HG03432 (cell line): Measurements from ENCODE around the gene VIT.
"Not testable (repeated sequence)": the region's sequence is repeated elsewhere in the genome, so short reads cannot be mapped to it uniquely, and the experiment has no call there.

Experiments used
- ATAC-seq: cut with Tn5 transposase; IDR thresholded peaks from one replicate; pipeline ENCODE4 v1.9.1; 2021; ENCODE audit warnings: mild to moderate bottlenecking, moderate library complexity; ENCODE audit not compliant: unreplicated experiment

Gene VIT

DNA sequence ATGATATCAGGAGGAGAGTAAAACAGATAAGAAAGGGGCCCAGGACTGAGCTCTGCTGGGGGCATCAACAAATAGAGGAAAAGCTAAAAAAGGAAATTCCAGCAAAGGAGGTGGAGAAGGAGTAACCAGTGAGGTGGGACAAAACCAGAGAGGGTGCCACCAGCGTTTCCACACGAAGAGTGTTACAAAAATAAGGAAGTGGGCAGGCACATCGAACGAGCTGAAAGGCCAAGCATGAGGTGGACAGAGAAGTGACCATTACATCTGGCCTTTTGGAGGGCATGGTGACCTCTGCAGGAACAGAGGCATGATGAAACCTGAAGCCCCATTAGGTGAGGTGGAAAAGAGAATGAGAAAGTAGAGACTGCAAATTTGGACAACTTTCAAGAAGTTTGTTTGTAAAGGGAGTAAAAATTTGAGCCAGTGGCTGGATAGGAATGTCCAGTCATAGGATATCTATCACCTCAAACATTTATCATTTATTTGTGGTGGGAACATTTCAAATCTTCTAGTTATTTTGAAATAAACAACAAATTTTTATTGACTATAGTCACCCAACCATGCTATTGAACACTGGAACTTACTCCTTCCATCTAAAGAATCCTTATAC is 18.4 kb upstream of the VIT start:
- ATAC-seq: no peak

- ATAC-seq: no peak
Observed at GRCh38 chr2:36678856-36679255, 17.7 kb upstream of the VIT start.

DNA sequence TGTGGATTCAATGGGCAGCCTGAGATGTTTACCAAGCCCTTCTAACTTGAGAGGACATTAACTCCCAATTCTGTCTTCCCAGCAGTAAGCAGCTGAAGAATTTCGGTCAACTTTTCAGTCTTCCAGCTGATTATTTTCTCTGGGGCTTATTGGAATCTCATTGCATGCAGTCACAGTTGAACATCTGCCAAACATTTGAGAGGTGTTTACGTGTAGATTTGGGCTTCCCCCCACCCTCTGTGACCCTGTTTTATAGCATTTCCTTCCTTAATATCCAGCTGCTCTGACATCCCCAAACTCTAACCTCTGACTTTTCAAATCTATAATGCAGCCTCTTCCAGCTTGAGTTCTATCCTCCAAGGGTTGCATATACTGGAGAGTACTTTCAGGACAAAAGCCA is 16.5 kb upstream of the VIT start:
- no peak for ATAC-seq

DNA sequence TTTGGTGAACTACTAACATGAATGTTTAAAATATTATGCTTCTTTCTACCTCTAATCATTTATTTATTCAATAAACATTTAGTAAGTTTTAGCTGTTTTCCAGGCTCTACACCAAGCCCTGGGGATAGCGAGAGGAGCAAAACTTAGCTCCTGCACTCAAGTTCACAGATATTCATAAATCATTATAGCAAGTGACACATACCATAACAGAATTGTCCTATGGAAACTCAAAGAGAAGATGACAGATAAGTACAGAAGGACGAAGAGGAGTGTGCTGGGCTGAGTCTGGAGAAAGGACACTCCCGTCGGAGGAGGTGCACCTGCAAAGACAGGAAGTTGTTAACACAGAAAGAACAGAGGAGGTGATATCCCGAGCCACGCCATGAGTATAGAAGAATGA is 13.9 kb upstream of the VIT start:
- no peak for ATAC-seq

GRCh38 chr2:36683002-36683401 is 13.5 kb upstream of the VIT start:
- no peak for ATAC-seq

DNA sequence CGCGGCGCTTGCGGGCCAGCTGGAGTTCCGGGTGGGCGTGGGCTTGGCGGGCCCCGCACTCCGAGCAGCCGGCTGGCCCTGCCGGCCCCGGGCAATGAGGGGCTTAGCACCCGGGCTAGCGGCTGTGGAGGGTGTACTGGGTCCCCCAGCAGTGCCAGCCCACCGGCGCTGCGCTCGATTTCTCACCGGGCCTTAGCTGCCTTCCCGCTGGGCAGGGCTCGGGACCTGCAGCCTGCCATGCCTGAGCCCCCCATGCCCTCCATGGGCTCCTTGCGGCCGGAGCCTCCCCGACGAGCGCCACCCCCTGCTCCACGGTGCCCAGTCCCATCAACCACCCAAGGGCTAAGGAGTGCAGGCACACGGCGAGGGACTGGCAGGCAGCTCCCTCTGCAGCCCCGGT is 8.2 kb upstream of the VIT start:
- ATAC-seq: not testable (repeated sequence)

DNA sequence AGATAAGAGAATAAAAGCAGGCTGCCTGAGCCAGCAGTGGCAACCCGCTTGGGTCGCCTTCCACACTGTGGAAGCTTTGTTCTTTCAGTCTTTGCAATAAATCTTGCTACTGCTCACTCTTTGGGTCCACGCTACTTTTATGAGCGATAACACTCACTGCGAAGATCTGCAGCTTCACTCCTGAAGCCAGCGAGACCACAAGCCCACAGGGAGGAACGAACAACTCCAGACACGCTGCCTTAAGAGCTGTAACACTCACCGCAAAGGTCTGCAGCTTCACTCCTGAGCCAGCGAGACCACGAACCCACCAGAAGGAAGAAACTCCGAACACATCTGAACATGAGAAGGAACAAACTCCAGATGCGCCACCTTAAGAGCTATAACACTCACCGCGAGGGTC is 7.5 kb upstream of the VIT start:
- ATAC-seq: not testable (repeated sequence)

GRCh38 chr2:36692121-36692520 is 4.4 kb upstream of the VIT start:
- no peak for ATAC-seq

DNA sequence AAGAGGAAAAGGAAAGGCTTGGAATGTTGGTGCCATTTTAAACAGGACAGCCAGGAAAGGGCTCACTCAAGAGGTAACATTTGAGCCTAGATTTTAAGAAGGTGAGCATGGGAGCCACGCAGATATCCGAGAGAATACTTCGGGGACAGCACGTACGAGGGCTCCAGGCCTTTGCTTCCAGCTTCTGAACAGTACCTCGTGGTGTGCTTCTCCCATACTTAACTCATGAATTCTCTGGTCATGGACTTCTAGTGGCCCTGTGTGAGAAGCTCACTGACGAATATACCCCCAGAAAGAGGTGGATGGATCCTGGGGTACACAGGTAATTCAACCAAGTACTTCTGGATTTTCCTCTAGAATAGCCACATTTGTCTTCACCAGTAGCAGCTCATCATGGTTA is 2.7 kb upstream of the VIT start:
- ATAC-seq: no peak

GRCh38 chr2:36695746-36696415 is 626 bp upstream of the VIT start:
- no peak for ATAC-seq

DNA sequence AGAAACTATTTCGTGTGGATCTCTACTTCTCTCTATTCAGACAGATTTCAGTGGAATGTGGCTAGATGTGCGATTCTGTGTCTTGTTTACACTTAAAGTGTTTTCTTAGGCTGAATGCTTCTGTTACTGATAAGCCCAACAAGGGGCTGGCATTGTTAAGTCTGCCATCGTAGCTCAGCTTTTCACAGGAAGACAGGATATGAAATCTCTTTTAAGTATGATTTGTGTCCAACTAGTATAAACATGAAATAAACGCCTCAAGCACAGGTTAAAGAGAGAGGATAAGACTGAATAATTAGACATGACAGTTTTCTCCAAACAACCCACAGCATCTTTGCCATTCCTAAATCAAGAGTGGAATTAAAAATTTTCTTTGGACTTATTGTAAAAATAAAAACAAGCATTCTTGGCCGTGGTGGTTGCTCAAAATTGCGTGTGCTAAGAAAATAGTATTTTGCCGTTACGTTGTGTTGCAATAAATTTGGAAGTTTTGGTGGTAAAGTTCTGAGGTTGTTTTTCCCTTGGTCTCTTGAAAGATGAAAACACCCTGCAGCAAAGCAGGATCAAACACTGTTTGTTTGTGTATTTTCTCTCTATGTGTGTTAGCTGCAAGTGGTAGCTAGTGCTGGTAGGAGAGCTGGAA is 1.0 kb downstream of the VIT start:
- no peak for ATAC-seq

DNA sequence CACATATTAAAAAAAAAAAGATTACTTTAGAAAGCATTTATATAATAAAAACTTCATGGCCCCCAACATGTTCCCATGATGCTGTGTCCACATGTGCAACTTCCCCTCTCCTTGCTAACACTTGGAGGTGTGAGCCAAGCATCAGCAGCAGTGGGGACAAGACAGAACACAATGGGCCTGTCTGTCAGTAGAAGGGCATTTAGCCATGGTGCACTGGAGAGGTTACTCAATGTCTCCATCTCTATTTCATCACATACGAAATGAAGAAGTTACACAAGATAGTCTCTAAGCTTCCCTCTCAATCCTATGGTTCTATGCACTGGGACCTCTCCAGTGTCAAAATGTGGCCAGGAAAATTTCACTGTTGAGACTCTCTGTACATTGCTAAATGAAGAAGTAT is 2.5 kb downstream of the VIT start:
- no peak for ATAC-seq

DNA sequence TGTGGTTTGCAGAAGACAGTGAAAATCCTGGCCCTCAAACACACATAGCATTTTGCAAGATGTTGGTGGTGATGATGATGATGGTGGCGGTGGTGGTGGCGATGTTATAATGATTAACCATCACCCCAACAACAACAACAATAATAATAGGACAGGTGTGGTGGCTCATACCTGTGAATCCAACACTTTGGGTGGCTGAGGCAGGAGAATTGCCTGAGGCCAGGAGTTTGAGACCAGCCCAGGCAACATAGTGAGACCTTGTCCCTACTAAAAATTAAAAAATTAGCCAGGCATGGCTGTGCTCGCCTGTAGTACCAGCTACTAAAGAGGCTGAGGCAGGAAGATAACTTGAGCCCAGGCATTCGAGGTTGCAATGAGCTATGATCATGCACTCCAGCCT is 3.8 kb downstream of the VIT start:
- ATAC-seq: no peak

GRCh38 chr2:36701391-36701795 is 4.9 kb downstream of the VIT start:
- no peak for ATAC-seq

DNA sequence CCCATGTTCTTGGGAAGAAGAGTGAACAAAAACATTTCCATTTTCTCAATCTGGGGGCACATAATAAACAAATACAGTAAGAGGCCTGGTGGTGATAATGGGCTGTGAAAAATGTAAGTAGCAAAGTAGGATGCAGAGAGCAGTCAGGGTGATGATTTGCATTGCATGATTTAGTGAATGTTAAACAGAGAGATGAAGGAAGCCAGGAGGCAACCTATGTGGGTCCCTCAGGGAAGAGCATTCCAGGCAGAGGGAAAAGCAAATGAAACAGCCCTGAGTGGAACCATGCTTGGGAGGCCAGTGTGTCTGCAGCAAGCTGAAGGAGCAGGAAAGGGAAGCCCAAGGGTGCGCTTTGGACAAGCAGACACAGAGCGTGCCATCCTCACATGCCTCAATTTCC is 5.4 kb downstream of the VIT start:
- no peak for ATAC-seq

DNA sequence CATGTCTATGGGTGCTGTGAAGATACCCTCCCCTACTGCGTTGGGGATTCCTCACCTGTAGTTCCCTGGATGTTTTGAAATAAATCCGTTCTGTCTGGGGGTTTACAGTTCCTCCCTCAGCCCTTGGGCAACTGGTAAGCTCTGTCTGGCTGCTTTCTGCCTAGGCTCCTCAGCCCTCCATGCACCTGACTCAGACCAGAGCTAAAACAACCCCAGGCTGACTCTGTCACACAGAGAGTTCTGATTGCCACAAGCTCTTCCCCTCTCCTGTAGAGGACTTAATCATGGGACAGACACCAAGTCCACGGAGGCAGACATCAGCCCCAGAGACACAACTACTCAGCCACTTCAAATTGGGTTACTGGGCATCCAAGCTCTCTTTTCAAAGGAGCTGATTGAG is 6.3 kb downstream of the VIT start:
- ATAC-seq: no peak

DNA sequence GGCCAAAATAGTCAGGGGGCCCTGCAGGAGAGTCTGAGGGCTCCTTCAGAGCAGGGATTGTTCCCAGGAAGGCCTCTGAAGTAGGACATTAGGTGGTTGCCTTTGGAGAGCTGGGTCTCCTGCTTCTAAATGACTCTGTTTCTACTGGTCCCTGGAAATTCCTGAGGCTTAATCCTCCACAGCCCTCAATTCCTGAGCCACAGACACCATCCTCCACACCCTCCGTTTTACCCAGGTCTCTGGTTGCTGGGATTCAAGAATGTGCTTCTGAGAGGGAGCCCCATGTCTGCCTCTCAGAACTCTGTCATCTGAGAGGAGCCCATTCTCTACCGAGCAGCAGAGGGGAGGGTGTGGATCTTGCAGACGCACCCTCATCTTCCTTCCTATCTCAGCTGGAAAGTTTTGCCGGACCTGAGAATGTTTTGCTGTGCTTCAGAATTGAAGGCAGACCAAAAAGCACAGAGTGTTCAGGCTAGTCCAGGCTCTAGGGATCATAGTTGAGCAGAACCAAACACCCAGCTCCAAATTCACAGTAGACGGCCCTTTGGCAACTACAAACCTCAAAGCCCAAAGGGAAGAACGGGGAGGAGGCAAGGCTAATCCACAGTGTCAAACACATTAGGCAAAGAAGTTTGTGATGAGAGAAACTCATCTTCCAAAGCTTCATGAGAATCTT is 8.1 kb downstream of the VIT start:
- no peak for ATAC-seq

DNA sequence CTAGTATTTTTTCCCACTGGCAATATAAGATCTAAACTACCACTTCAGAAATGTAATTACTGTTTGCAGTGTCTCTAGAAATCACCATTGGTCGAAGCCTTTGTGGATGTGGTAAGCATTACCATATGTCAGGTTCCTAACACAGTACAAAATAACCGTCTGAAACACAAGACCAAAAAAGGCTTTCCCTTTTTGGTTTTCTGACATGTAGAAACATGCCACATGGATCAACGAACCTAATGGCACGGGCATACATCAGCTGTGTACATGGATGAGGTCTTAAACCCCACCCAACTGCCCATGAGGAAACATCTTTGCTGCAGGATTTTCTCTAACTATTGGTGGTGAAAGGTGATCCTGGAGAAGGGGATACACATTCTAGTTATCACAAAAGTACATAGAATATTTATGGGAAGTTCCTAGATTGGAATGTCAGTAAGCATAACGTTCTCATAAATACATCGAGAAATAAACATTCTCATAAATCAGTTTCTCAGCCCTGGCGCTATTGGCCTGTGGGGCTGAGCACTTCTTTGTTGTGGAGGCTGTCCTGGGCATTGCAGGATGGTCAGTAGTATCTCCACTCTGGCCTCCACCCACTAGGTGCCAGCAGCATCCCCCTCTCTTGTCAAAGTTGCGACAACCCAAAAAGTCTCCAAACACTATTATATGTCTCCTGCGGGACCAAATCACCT is 9.0 kb downstream of the VIT start:
- ATAC-seq: no peak

DNA sequence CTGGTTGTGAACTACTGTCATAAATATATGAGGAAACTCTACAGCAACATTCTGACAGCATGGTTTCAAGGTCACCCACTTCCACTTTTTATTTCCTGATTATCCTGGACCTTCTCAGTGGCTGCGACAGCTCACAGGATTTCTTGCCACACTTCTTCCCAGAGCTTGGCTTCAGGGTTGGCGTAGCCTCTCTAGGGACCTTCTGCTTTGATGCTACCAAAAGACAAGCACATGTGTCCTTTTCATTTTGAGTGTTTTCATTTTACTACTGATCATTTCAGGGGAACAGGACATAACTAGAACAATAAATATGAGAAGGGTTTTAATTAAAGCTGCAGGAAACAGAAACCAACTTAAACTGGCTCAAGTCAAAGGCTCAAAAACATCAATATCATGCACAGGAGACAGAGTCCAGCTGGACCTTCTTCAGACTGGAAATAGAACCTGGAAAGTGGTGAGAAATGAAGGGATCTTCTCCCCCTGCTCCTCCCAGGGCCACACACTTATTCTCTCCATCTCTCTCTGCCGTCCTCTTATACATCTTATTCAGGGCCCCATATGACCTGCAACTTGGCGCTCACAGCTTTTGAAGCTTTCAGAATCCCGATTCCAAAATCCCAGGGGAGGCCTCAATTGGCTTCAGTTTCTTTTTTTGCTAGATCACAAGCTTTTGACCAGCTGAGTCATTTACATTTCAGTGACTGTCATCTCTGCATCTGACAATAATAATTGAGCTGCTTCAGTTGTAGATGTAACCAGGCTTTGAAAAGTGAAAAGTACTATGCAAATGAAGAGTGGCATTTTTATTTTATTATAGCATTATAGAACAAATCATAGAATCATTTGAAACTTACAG is 9.7 kb downstream of the VIT start:
- no peak for ATAC-seq

GRCh38 chr2:36707050-36707449 is 10.5 kb downstream of the VIT start:
- no peak for ATAC-seq
